H1 (cell line): ENCODE measurements around the gene BCKDHA. TPM values are rescaled to one million over a fixed set of nuclear protein-coding genes. Genes with fewer than 3 reads are reported as not detected.

Experiments
- CTCF ChIA-PET: fragments of 300-600 bp; sonication (Branson Sonifier 250); formaldehyde crosslinking; loops from one replicate; lab custom pipeline; 2021; ENCODE audit not compliant: partially characterized antibody; lab: Charles Lee
- POLR2A ChIA-PET: fragments of 300-600 bp; sonication (Branson Sonifier 250); formaldehyde crosslinking; loops from one replicate; lab custom pipeline; 2021; ENCODE audit warnings: inconsistent platforms; ENCODE audit not compliant: partially characterized antibody; lab: Charles Lee
- DNase-seq, 2 experiments: peaks; one replicate each; pipeline versions ENCODE4 v3.0.0 to v3.0.0-alpha.2; 2010 to 2022; ENCODE audit warnings: low spot score in 2 of 2, low read depth in 1 of 2, mixed read lengths in 1 of 2
- FAIRE-seq: peaks from 2 replicates; lab custom pipeline; 2011; peaks lifted over from hg19 to GRCh38; lab: Jason Lieb, UNC
- H2AFZ ChIP-seq: 2 replicates; pipeline ENCODE4 v1.8.1; 2012; ENCODE audit warnings: low read length, inconsistent platforms
- H2AK5ac ChIP-seq: 2 replicates; pipeline ENCODE4 v1.6.1; 2013; ENCODE audit warnings: low read depth, low read length
- H2BK120ac ChIP-seq: replicated peaks from 2 replicates; pipeline ENCODE3; 2013; ENCODE audit warnings: low read depth, low read length, inconsistent platforms
- H2BK12ac ChIP-seq: 2 replicates; pipeline ENCODE4 v1.6.1; 2013; ENCODE audit warnings: low read depth, low read length
- H2BK15ac ChIP-seq: 2 replicates; pipeline ENCODE4 v1.6.1; 2013; ENCODE audit warnings: low read length
- H2BK20ac ChIP-seq: 2 replicates; pipeline ENCODE4 v1.6.1; 2013; ENCODE audit warnings: low read length
- H2BK5ac ChIP-seq: 2 replicates; pipeline ENCODE4 v1.6.1; 2013; ENCODE audit warnings: low read depth, low read length
- H3K14ac ChIP-seq: 2 replicates; pipeline ENCODE4 v1.6.1; 2013; ENCODE audit warnings: inconsistent platforms; ENCODE audit not compliant: insufficient read length
- H3K18ac ChIP-seq: 2 replicates; pipeline ENCODE4 v1.6.1; 2013; ENCODE audit warnings: low read length; ENCODE audit errors: extremely low read depth
- H3K23ac ChIP-seq: 2 replicates; pipeline ENCODE4 v1.6.1; 2013; ENCODE audit warnings: inconsistent platforms; ENCODE audit not compliant: insufficient read length
- H3K23me2 ChIP-seq: 2 replicates; pipeline ENCODE4 v1.6.1; 2013; ENCODE audit warnings: low read depth, low read length
- H3K27ac ChIP-seq: 2 replicates; pipeline ENCODE4 v1.6.1; 2011; ENCODE audit warnings: low read depth, low read length, inconsistent platforms
- H3K27me3 ChIP-seq, 4 experiments: replicated peaks in 1 of 4; 1 replicate in 1 of 4; 2 replicates in 3 of 4; pipeline versions ENCODE4 v1.6.1 to v1.8.1; 2011 to 2013; ENCODE audit warnings: low read length in 3 of 4, mild to moderate bottlenecking in 3 of 4, inconsistent platforms in 2 of 4, mixed read lengths in 2 of 4, moderate library complexity in 1 of 4; ENCODE audit not compliant: control insufficient read depth in 3 of 4, insufficient read depth in 3 of 4; ENCODE audit errors: extremely low read depth in 1 of 4
- H3K36me3 ChIP-seq, 4 experiments: 2 replicates each; pipeline versions ENCODE4 v1.6.1 to v1.8.1; 2011 to 2013; ENCODE audit warnings: mild to moderate bottlenecking in 4 of 4, low read length in 3 of 4, moderate library complexity in 2 of 4, control low read depth in 1 of 4, inconsistent platforms in 1 of 4; ENCODE audit not compliant: insufficient read depth in 4 of 4, control insufficient read depth in 2 of 4
- H3K4ac ChIP-seq: replicated peaks from 2 replicates; pipeline ENCODE3; 2013; ENCODE audit warnings: low read length, low read depth, mixed read lengths, inconsistent platforms; ENCODE audit not compliant: insufficient read length
- H3K4me1 ChIP-seq, 4 experiments: replicated peaks in 1 of 4; 1 replicate in 1 of 4; 2 replicates in 3 of 4; pipeline versions ENCODE4 v1.6.1 to v1.8.1; 2011 to 2013; ENCODE audit warnings: low read length in 3 of 4, inconsistent platforms in 2 of 4, mixed read lengths in 1 of 4; ENCODE audit not compliant: insufficient read depth in 4 of 4, control insufficient read depth in 3 of 4
- H3K4me2 ChIP-seq, 2 experiments: 2 replicates each; pipeline versions ENCODE4 v1.6.1 to v1.8.1; 2011 to 2013; ENCODE audit warnings: low read depth in 2 of 2, low read length in 2 of 2, control low read depth in 1 of 2, inconsistent platforms in 1 of 2, mild to moderate bottlenecking in 1 of 2; ENCODE audit not compliant: insufficient read depth in 1 of 2
- H3K4me3 ChIP-seq, 4 experiments: fragments of 200-600, 300-600 bp in 1 of 4; sonication (generic), shearing (Covaris generic), sonication (Bioruptor Twin) in 1 of 4; 2 replicates each; pipeline versions ENCODE4 v1.5.1 to v1.8.1; 2011 to 2016; ENCODE audit warnings: low read length in 4 of 4, low read depth in 3 of 4, control low read depth in 2 of 4, inconsistent platforms in 2 of 4, mild to moderate bottlenecking in 2 of 4, mixed read lengths in 1 of 4, moderate library complexity in 1 of 4; ENCODE audit not compliant: insufficient read depth in 2 of 4; ENCODE audit errors: extremely low read depth in 1 of 4
- H3K56ac ChIP-seq: replicated peaks from 2 replicates; pipeline ENCODE3; 2013; ENCODE audit warnings: low read depth, mild to moderate bottlenecking, mixed read lengths, low read length, inconsistent platforms; ENCODE audit not compliant: insufficient read length
- H3K79me1 ChIP-seq: 2 replicates; pipeline ENCODE4 v1.6.1; 2013; ENCODE audit warnings: low read depth, low read length, control low read depth
- H3K79me2 ChIP-seq, 2 experiments: 2 replicates each; pipeline versions ENCODE4 v1.6.1 to v1.8.1; 2012 to 2013; ENCODE audit warnings: low read length in 2 of 2, mild to moderate bottlenecking in 2 of 2, inconsistent platforms in 1 of 2; ENCODE audit not compliant: insufficient read depth in 2 of 2, control insufficient read depth in 1 of 2
- H3K9ac ChIP-seq, 4 experiments: replicated peaks in 1 of 4; 1 replicate in 1 of 4; 2 replicates in 3 of 4; pipeline versions ENCODE4 v1.6.1 to v1.8.1; 2011 to 2013; ENCODE audit warnings: low read depth in 3 of 4, low read length in 3 of 4, control low read depth in 2 of 4, mild to moderate bottlenecking in 2 of 4, moderate library complexity in 2 of 4, inconsistent platforms in 1 of 4; ENCODE audit errors: extremely low read depth in 1 of 4
- H3K9me3 ChIP-seq, 2 experiments: 2 replicates each; pipeline versions ENCODE4 v1.6.1 to v1.8.1; 2012 to 2013; ENCODE audit warnings: mild to moderate bottlenecking in 2 of 2, moderate library complexity in 2 of 2, control low read depth in 1 of 2, inconsistent platforms in 1 of 2, low read depth in 1 of 2, low read length in 1 of 2, mixed read lengths in 1 of 2; ENCODE audit not compliant: insufficient read depth in 2 of 2
- H4K20me1 ChIP-seq, 2 experiments: replicated peaks in 1 of 2; 2 replicates each; pipeline versions ENCODE3 to v1.8.1; 2011 to 2013; ENCODE audit warnings: inconsistent platforms in 2 of 2, low read length in 2 of 2, mild to moderate bottlenecking in 1 of 2; ENCODE audit not compliant: insufficient read depth in 2 of 2, control insufficient read depth in 1 of 2
- H4K5ac ChIP-seq: 2 replicates; pipeline ENCODE4 v1.6.1; 2013; ENCODE audit warnings: low read length, low read depth, mixed read lengths, inconsistent platforms; ENCODE audit not compliant: insufficient read length
- H4K8ac ChIP-seq: 2 replicates; pipeline ENCODE4 v1.8.0; 2013; ENCODE audit warnings: mild to moderate bottlenecking, moderate library complexity, low read length, inconsistent platforms; ENCODE audit not compliant: insufficient read depth; ENCODE audit errors: extremely low read depth
- H4K91ac ChIP-seq: replicated peaks from 2 replicates; pipeline ENCODE3; 2013; ENCODE audit warnings: low read length, mixed read lengths, inconsistent platforms; ENCODE audit not compliant: insufficient read length
- CREB1 ChIP-seq: IDR thresholded peaks from 2 replicates; pipeline ENCODE4 v1.6.1; 2012; ENCODE audit warnings: inconsistent platforms
- WGBS, 2 experiments: shearing (Covaris generic) in 1 of 2; methylation state at CpG; one replicate each; pipeline versions ENCODE4 v1.1.6 to v1.1.7; 2013 to 2015; ENCODE audit warnings: low lambda C conversion rate in 2 of 2, mixed read lengths in 2 of 2, inconsistent platforms in 1 of 2, low coverage in 1 of 2, missing lambda C conversion rate in 1 of 2; ENCODE audit not compliant: insufficient replicate concordance in 2 of 2, insufficient coverage in 1 of 2, insufficient read length in 1 of 2; ENCODE audit errors: extremely low coverage in 1 of 2, missing lambda C conversion rate in 1 of 2; 5-methylcytosine and 5-hydroxymethylcytosine counted together
- polyA plus RNA-seq, 7 experiments: library from polyadenylated mRNA; depleted of rRNA in 3 of 7; stranded (reverse) in 5 of 7; unstranded in 2 of 7; fragments of >200 nt in 5 of 7; fragments of 200-250 nt in 2 of 7; gene quantifications; 1 replicate in 5 of 7; 2 replicates in 1 of 7; 4 replicates in 1 of 7; pipeline versions ENCODE4 v1.2.1 to v1.2.3, GENCODE V29; 2011 to 2013; ENCODE audit warnings: missing spikeins in 2 of 7, mixed read lengths in 2 of 7
- total RNA-seq: library from RNA; stranded (reverse); fragmentation: NEBNext Ultra II Directional; extraction: Animal tissue kit (Norgen Biotek cat#: 25700); gene quantifications from 2 replicates; pipeline ENCODE4 v1.2.1, GENCODE V29; 2021

BCKDHA gene
- total and polyA plus RNA-seq, 2 of the 8 experiments (the other 6 are each of a cell fraction or from before 2014, with no cell fraction given) = 14.2 to 69.6 TPM

GRCh38 chr19:41430922-41431321, 33.3 kb downstream of the BCKDHA start:
- 82% methylated on average over 6 of the region's 6 CpGs; no CpG with 5 or more reads in 1 of the 2 experiments for WGBS, 2 experiments
- H3K4ac ChIP-seq = no peak overlapping the region
- no peak overlapping the region for H3K27ac ChIP-seq
- no peaks in the 10 kb centered on the region for H3K9me3 ChIP-seq
- POLR2A ChIA-PET = interaction anchor here (1.1 to 1.7 kb wide), 6 partner anchors 9 to 165 kb away, joined by 3 to 12 read pairs (median 4); partner anchors contain the start of genes B9D2 and DMAC2
- FAIRE-seq = no peak
- no peak overlapping the region for H4K91ac ChIP-seq
- peaks cover 0 to 18% (median 4%) of the 10 kb centered on the region in 4 experiments; a peak in 5 of 7 replicates for H3K4me1 ChIP-seq
- no peak overlapping the region for H2BK12ac ChIP-seq
- no peak overlapping the region for H3K18ac ChIP-seq
- no peak overlapping the region for H2BK120ac ChIP-seq
- no peak overlapping the region for H2AK5ac ChIP-seq
- H3K79me1 ChIP-seq = no peaks in the 10 kb centered on the region
- H2BK5ac ChIP-seq = no peak overlapping the region
- no peak overlapping the region for H4K5ac ChIP-seq
- H3K36me3 ChIP-seq = peaks cover 9 to 20% (median 18%) of the 10 kb centered on the region in 4 experiments; a peak in 7 of 8 replicates
- no peak overlapping the region for H3K14ac ChIP-seq
- no peak overlapping the region for H3K23ac ChIP-seq
- no peak overlapping the region for H3K4me2 ChIP-seq
- TF ChIP-seq CREB1 = no peak
- TF ChIP-seq, all 59 proteins: peak for 0
- Histone ChIP-seq H3K79me2 (no peaks in the 10 kb centered on the region), H2AFZ (no peak overlapping the region), H3K9ac (no peak overlapping the region), H3K27me3 (no peaks in the 10 kb centered on the region), H4K8ac (no peak overlapping the region), H2BK15ac (no peak overlapping the region), H3K56ac (no peak overlapping the region), H3K23me2 (peaks cover 13% of the 10 kb centered on the region), H2BK20ac (no peak overlapping the region), H4K20me1 (peaks cover 0 to 15% of the 10 kb centered on the region in 2 experiments), H3K4me3 (no peak overlapping the region)
- CTCF ChIA-PET = interaction anchor here (0.6 to 4.1 kb wide), 14 partner anchors 8 to 606 kb away, joined by 3 to 21 read pairs (median 4); partner anchors contain the start of gene DMAC2
- no peak for DNase-seq
